Muscle layer of colon (tissue), 2 donors: ENCODE measurements around the gene SLC25A12.

Experiments
- H3K27ac ChIP-seq: one replicate; pipeline ENCODE4 v1.7.0; 2013; ENCODE audit warnings: low read depth, mild to moderate bottlenecking, low read length, moderate library complexity
- H3K27me3 ChIP-seq, 2 donors: one replicate each; pipeline ENCODE4 v1.7.0; 2013; ENCODE audit warnings: low read length in 2 of 2, mild to moderate bottlenecking in 2 of 2; ENCODE audit not compliant: insufficient read depth in 2 of 2, control insufficient read depth in 1 of 2
- H3K36me3 ChIP-seq: one replicate; pipeline ENCODE4 v1.7.0; 2013; ENCODE audit warnings: mild to moderate bottlenecking, low read length; ENCODE audit not compliant: insufficient read depth
- H3K4me1 ChIP-seq: one replicate; pipeline ENCODE4 v1.7.0; 2013; ENCODE audit warnings: mild to moderate bottlenecking, low read length; ENCODE audit not compliant: insufficient read depth
- H3K4me3 ChIP-seq, 2 donors: one replicate each; pipeline ENCODE4 v1.7.0; 2013; ENCODE audit warnings: low read length in 2 of 2, low read depth in 1 of 2, mild to moderate bottlenecking in 1 of 2, moderate library complexity in 1 of 2
- H3K9ac ChIP-seq: one replicate; pipeline ENCODE4 v1.7.0; 2013; ENCODE audit warnings: low read length
- H3K9me3 ChIP-seq: one replicate; pipeline ENCODE4 v1.7.0; 2013; ENCODE audit warnings: mild to moderate bottlenecking, low read length
- donor health status: abdominal sarcoma.
- donor health status: Adenocarcinoma of cecum.

SLC25A12 gene

DNA sequence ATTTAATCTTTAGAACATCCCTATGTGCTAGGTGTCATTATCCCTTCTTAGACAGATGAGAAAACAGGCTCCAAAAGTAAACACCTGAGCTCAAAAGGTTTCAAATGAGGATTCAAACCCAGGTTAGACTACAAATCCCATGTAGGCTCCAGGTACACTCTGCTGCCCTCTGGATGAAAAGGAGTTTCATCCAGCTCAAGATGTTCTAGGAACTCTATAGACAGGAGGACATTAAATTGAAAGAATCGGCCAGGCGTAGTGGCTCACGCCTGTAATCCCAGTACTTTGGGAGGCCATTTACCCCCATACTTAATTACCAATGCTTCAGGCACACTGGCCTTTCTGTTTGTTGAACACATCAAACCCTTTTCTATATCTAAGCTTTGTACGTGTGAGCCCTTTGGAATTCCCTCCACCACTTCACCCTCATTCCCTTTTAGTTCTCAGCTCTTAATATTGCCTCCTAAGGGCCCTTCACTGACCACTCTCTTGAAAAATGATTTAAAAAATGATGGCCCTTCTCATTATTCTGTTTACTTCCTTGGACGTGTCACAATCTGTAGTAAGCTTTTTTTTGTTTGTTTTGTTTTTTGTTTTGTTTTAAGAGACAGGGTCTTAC lies 10.7 kb downstream of the SLC25A12 start:
- H3K4me1 ChIP-seq = no peaks in the 10 kb centered on the region
- no peak overlapping the region for H3K9ac ChIP-seq
- H3K27me3 ChIP-seq = no peaks in the 10 kb centered on the region
- H3K4me3 ChIP-seq = no peak overlapping the region
- no peaks in the 10 kb centered on the region for H3K9me3 ChIP-seq
- H3K36me3 ChIP-seq = no peaks in the 10 kb centered on the region
- H3K27ac ChIP-seq = no peak overlapping the region

DNA sequence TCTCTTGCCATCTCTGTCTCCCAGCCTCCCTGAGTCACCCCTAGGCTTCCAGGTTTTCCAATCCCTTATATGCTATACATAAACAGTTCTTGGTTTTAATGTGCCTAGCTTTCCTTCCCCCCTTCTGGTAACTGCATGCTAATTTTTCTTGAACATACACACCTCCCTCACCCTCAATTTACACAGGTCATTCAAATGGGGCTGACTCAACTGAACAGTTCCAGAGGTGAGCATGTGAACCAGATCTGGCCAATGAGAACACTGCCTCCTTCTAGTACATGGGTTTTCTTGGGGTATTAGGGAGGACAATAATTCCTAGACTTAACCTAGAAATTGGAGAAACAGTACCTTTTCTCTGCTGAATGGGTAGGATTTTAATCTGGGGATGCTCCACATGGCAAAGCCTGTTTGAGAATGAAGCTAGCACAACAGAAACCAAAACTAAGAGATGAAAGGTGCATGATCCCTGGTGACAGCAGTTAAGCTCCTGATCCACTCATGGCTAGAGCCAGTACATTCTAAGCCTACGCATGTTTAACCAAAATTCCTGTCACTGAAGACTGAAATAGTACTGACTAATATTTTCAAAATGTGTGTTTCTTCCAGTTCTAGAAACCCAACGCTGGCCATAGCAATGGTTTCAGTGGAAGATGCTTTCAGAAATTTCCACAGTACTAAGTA lies 11.8 kb downstream of the SLC25A12 start:
- H3K9ac ChIP-seq = no peak overlapping the region
- H3K27ac ChIP-seq = no peak overlapping the region
- H3K9me3 ChIP-seq = no peaks in the 10 kb centered on the region
- H3K27me3 ChIP-seq = no peaks in the 10 kb centered on the region
- no peak overlapping the region for H3K4me3 ChIP-seq
- H3K4me1 ChIP-seq = no peaks in the 10 kb centered on the region
- no peaks in the 10 kb centered on the region for H3K36me3 ChIP-seq

DNA sequence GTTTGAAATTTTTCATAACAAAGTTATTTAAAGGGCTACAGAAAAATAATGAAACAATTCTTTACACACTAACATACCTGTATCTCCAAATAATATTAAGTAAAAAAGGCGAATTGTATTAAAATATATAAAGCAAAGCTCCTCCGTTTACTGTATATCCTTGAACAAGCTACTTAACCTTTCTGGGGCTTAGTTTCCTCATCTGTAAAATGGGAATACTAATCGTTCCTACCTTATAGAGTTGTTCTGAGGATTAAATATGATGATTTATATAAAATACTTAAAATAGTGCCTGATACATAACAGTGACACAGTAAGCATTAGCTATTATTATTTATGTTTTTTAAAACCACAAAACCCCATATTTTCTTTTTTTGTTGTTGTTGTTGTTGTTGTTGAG lies 13.3 kb downstream of the SLC25A12 start:
- no peaks in the 10 kb centered on the region for H3K27me3 ChIP-seq
- no peak overlapping the region for H3K27ac ChIP-seq
- H3K4me3 ChIP-seq = no peak overlapping the region
- no peaks in the 10 kb centered on the region for H3K9me3 ChIP-seq
- peaks cover 4% of the 10 kb centered on the region for H3K4me1 ChIP-seq
- no peaks in the 10 kb centered on the region for H3K36me3 ChIP-seq
- H3K9ac ChIP-seq = no peak overlapping the region

DNA sequence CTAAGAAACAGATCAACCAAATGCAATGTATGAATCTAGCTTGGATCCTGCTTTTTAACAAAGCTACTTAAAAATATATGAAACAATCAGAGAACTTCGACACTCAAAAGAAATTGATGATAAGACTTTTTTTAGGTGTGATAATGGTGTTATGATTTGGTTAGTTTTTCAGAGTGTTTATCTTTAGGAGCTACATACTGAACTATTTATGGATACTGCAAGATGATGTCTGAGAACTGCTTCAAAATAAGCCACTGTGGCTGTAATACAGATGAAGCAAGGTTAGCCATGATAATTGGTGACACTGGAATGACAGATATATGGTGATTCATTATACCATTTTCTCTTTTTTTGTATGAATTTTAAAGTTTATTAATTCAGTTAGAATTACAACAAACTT lies 14.2 kb downstream of the SLC25A12 start:
- Histone ChIP-seq H3K27me3 (no peaks in the 10 kb centered on the region), H3K9me3 (no peaks in the 10 kb centered on the region), H3K36me3 (no peaks in the 10 kb centered on the region), H3K4me3 (no peak overlapping the region), H3K9ac (no peak overlapping the region), H3K27ac (peak overlapping the region; percentile 66), H3K4me1 (peaks cover 4% of the 10 kb centered on the region)

DNA sequence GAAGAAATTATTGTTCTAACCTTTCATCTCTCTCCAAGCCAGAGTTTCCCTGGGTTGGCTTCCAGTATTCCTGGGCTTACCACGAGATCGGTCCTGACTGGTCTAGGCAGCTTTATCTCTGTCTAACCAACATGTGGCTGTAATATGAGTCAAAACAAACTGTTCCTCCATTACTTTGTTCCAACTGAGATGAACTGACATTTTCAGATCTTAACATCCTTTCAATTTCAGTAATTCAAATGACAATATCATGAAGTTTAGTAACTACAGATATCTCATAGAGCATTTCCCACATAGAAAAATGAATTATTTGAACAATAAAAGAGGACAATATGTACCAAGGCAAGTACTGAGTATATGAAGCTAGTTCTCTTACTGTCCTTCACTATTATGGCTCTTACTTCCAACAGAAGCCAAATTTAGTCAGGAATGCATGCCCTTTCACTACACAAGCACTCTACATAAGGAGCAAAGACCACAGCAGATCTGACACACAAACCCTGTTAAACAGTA lies 15.5 kb downstream of the SLC25A12 start:
- Histone ChIP-seq H3K27ac (peak overlapping the region; percentile 74), H3K27me3 (no peaks in the 10 kb centered on the region), H3K36me3 (no peaks in the 10 kb centered on the region), H3K9ac (no peak overlapping the region), H3K9me3 (no peaks in the 10 kb centered on the region), H3K4me1 (peaks cover 4% of the 10 kb centered on the region), H3K4me3 (no peak overlapping the region)

DNA sequence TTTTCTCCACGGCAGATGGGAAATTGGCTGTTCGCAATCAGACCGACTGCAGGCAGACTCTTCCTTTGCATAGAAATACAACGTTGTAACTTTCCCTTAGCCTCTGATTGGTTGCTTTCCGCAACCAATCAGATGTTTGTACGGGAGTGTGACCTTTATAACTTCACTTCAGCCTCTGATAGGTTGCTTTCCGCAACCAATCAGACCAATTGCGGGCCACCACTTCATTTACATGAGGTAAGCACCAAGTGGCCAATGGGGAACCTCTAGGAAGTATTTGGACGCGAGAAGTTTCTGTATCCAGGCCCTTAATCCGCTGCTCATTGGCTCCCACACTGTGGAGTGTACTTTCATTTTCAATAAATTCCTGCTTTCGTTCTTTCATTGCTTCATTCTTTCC lies 19.1 kb downstream of the SLC25A12 start:
- Histone ChIP-seq H3K4me1 (peaks cover 4% of the 10 kb centered on the region), H3K36me3 (no peaks in the 10 kb centered on the region), H3K27me3 (no peaks in the 10 kb centered on the region), H3K9ac (no peak overlapping the region), H3K27ac (no peak overlapping the region), H3K9me3 (no peaks in the 10 kb centered on the region), H3K4me3 (no peak overlapping the region)

DNA sequence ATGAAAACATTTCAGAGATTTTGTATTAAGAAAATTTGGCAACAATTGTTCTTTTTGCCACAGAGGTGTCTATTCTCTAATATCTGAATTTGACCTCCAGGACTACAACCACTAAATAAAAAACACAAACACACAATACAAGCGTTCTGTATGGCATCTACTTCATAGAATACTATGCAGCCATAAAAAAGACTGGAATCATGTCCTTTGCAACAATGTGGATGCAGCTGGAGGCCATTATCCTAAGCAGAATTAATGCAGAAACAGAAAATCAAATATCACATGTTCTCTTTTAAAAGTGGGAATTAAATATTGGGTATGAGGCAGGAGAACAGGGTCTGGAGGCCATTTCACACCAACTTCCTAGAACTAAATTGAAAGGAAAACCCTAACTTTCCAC lies 19.5 kb downstream of the SLC25A12 start:
- H3K9me3 ChIP-seq = no peaks in the 10 kb centered on the region
- no peaks in the 10 kb centered on the region for H3K36me3 ChIP-seq
- no peak overlapping the region for H3K27ac ChIP-seq
- H3K4me3 ChIP-seq = no peak overlapping the region
- H3K9ac ChIP-seq = no peak overlapping the region
- no peaks in the 10 kb centered on the region for H3K27me3 ChIP-seq
- H3K4me1 ChIP-seq = peaks cover 4% of the 10 kb centered on the region

DNA sequence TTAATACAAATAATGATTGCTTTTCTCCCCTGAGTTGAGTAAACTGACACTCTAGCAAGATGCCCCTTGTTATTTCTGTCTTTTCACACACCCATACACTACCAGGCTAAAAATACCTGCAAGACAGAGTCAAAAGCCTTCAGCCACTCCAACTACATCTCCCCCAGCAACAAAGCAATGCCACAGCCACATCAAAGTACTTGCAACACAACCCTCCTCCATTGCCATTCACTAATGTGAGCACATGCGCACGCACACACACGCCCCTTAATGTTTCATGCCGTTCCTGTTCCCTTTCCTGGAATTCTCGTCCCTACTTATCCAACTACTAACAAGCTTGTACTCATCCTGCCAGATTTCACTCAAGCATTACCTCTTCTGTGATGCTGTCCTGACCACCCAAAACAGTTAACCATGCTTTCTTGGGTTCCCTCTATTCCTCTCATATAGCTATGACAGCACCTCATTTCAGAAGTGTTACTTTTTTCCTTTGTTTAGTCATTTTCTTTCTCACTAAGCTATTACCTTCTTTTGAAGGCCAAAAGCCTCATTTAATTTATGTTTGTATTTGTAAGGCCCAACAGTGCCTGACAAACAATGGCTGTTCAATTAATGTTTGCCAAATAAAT lies 29.6 kb downstream of the SLC25A12 start:
- Histone ChIP-seq H3K9ac (no peak overlapping the region), H3K4me1 (no peaks in the 10 kb centered on the region), H3K27ac (no peak overlapping the region), H3K4me3 (no peak overlapping the region), H3K27me3 (no peaks in the 10 kb centered on the region), H3K9me3 (no peaks in the 10 kb centered on the region), H3K36me3 (no peaks in the 10 kb centered on the region)

DNA sequence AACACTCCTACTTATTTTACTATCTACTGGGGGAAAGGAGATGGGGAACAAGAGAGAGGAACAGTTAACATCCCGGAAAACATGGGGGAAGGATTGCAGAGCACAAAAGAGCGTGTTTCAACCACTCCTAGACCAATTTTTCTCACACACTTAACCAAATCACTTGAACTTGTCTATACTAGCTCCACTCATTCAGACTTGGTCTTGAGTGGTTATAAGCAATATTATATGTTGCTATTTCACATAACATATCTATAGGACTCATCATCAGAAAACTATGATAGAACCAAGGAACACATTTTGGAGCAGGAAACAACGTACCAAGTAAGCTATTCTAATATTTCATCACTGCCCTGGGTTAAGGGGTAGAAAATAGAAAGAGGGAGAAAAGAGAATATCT lies 31.5 kb downstream of the SLC25A12 start:
- no peaks in the 10 kb centered on the region for H3K36me3 ChIP-seq
- no peaks in the 10 kb centered on the region for H3K9me3 ChIP-seq
- H3K9ac ChIP-seq = no peak overlapping the region
- no peaks in the 10 kb centered on the region for H3K4me1 ChIP-seq
- no peak overlapping the region for H3K4me3 ChIP-seq
- no peak overlapping the region for H3K27ac ChIP-seq
- no peaks in the 10 kb centered on the region for H3K27me3 ChIP-seq

DNA sequence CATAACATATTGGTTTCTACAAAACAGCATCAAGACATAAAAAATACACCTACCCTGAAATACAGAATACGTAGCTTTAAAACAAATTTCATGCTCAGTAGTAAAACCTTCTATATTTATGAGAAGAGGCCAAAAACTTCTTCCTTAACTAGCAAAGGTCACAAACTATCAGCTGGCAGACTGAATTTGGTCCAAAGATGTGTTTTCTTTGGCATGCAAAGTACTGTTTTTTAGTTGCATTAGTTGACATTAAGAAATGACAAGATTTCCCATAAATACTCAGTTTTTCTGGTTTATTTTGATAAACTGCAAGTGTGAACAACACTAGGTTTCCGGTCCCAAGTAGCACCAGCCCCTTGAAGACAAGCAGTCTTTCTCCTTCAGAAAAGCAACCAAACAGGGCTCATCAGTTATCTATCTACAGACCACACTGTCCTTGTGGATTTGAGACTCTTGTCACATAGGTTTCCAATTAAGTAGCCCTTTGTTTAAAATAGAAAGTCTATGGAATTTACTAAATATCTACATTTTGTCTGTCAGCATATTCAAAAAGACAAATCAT lies 35.6 kb downstream of the SLC25A12 start:
- H3K4me3 ChIP-seq = no peak overlapping the region
- no peak overlapping the region for H3K27ac ChIP-seq

DNA sequence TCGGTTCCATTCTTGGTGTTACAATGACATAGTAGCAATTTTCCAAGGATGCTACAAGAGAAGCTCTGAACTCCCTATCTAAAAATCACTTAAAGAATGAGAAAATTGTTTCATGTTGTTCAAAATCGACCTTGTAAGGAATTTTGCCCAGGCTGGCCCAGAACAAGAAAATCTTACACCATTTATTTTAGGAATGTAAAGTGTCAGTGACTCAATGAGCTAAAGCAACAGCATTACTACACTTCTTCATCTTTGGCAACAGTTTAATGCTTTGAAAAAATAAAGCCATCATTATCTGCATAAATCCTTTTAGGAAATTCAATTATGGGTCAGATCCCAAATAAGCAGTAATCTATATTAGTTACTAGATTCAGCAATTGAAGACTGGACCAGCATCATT lies 38.6 kb downstream of the SLC25A12 start:
- peaks cover 12% of the 10 kb centered on the region for H3K36me3 ChIP-seq

More for the DNA sequence above, 35.6 kb downstream of the SLC25A12 start:
- Histone ChIP-seq H3K9ac (no peak overlapping the region), H3K36me3 (peaks cover 5% of the 10 kb centered on the region), H3K4me1 (no peaks in the 10 kb centered on the region), H3K9me3 (no peaks in the 10 kb centered on the region), H3K27me3 (no peaks in the 10 kb centered on the region)

More for the DNA sequence above, 38.6 kb downstream of the SLC25A12 start:
- Histone ChIP-seq H3K27ac (no peak overlapping the region), H3K9ac (no peak overlapping the region), H3K9me3 (no peaks in the 10 kb centered on the region), H3K27me3 (no peaks in the 10 kb centered on the region), H3K4me3 (no peak overlapping the region), H3K4me1 (peaks cover 5% of the 10 kb centered on the region)
